HepG2 (cell line): ENCODE results near the gene PTGDR. TPM values are rescaled to one million over a fixed set of nuclear protein-coding genes. Genes with fewer than 3 reads are reported as not detected.

Experiments used
- ATAC-seq: fragments of 200-7000 bp; cut with Tn5 transposase; 3 replicates; pipeline ENCODE4 v1.9.1; 2020; ENCODE audit warnings: mild to moderate bottlenecking, moderate library complexity
- BruUV-seq: library from RNA; stranded (reverse); fragments of 400-500 nt; replicated peaks from 2 replicates; lab custom pipeline; 2021; lab: Mats Ljungman, UMichigan
- CTCF ChIA-PET: fragments of 300-600 bp; formaldehyde crosslinking; extraction: SDS; loops from one replicate; lab custom pipeline; 2021; ENCODE audit warnings: low total read pairs, inconsistent platforms, low intra/inter-chr PET ratio; lab: Yijun Ruan, JAX
- POLR2A ChIA-PET: fragments of 350-600 bp; sonication (Branson Sonifier 250); formaldehyde crosslinking; loops from one replicate; lab custom pipeline; 2020; ENCODE audit warnings: antibody characterized with exemption, inconsistent platforms; lab: Yijun Ruan, JAX
- DNase-seq: peaks from one replicate; pipeline ENCODE4 v3.0.0-alpha.2; 2015; ENCODE audit warnings: low spot score
- FAIRE-seq: peaks from 3 replicates; lab custom pipeline; 2011; peaks lifted over from hg19 to GRCh38; lab: Jason Lieb, UNC
- H2AFZ ChIP-seq: one replicate; pipeline ENCODE4 v1.6.1; 2011; ENCODE audit warnings: low read length, inconsistent platforms
- H3K27ac ChIP-seq: fragments of 300-600 bp; 3 replicates; pipeline ENCODE4 v1.8.0; 2011; ENCODE audit warnings: mixed run types, mild to moderate bottlenecking, mixed read lengths, low read length, inconsistent platforms; ENCODE audit not compliant: insufficient read depth; ENCODE audit errors: extremely low read length
- H3K27me3 ChIP-seq, 2 experiments: fragments of 200-600 bp in 1 of 2; 2 replicates in 1 of 2; 3 replicates in 1 of 2; pipeline versions ENCODE4 v1.6.0 to v1.8.0; 2011; ENCODE audit warnings: low read length in 2 of 2, mild to moderate bottlenecking in 2 of 2, moderate library complexity in 2 of 2, inconsistent platforms in 1 of 2; ENCODE audit not compliant: insufficient read depth in 2 of 2, control insufficient read depth in 1 of 2
- H3K36me3 ChIP-seq, 2 experiments: fragments of 200-600 bp in 1 of 2; replicated peaks in 1 of 2; 2 replicates in 1 of 2; 3 replicates in 1 of 2; pipeline versions ENCODE4 v1.5.1 to v1.8.0; 2011; ENCODE audit warnings: low read length in 2 of 2, inconsistent platforms in 1 of 2; ENCODE audit not compliant: insufficient read depth in 2 of 2, control insufficient read depth in 1 of 2
- H3K4me1 ChIP-seq: 2 replicates; pipeline ENCODE4 v1.5.1; 2012; ENCODE audit warnings: low read length, inconsistent platforms; ENCODE audit not compliant: insufficient read depth
- H3K4me2 ChIP-seq: 2 replicates; pipeline ENCODE4 v1.6.0; 2011; ENCODE audit warnings: low read depth, low read length, inconsistent platforms
- H3K4me3 ChIP-seq, 3 experiments: fragments of 200-600 bp in 1 of 3; sonication (generic), shearing (Covaris generic) in 1 of 3; replicated peaks in 1 of 3; 2 replicates each; pipeline ENCODE4 v1.5.1; 2011 to 2016; ENCODE audit warnings: low read length in 3 of 3, inconsistent platforms in 2 of 3, low read depth in 2 of 3, mild to moderate bottlenecking in 2 of 3, control low read depth in 1 of 3, mixed read lengths in 1 of 3; ENCODE audit not compliant: insufficient read depth in 1 of 3
- H3K79me2 ChIP-seq: one replicate; pipeline ENCODE4 v1.6.1; 2011; ENCODE audit warnings: low read length, inconsistent platforms; ENCODE audit not compliant: insufficient read depth
- H3K9ac ChIP-seq: 2 replicates; pipeline ENCODE4 v1.6.0; 2011; ENCODE audit warnings: mild to moderate bottlenecking, low read depth, low read length, inconsistent platforms; ENCODE audit not compliant: insufficient read depth
- H3K9me3 ChIP-seq: 2 replicates; pipeline ENCODE4 v1.5.1; 2012; ENCODE audit warnings: mild to moderate bottlenecking, low read length
- H4K20me1 ChIP-seq: 2 replicates; pipeline ENCODE4 v1.6.0; 2011; ENCODE audit warnings: inconsistent platforms, mild to moderate bottlenecking, low read length, moderate library complexity; ENCODE audit not compliant: insufficient read depth
- KDM5A ChIP-seq: fragments of 200-600 bp; sonication (generic); IDR thresholded peaks from 2 replicates; pipeline ENCODE4 v1.7.0; 2018; ENCODE audit warnings: antibody characterized with exemption, mild to moderate bottlenecking, low read length, borderline replicate concordance
- MYNN ChIP-seq: sonication (generic); formaldehyde crosslinking; IDR thresholded peaks from 2 replicates; pipeline ENCODE4 v1.4.0; 2020; ENCODE audit warnings: mild to moderate bottlenecking, low read depth, missing genetic modification reagents
- RBAK ChIP-seq: sonication (generic); formaldehyde crosslinking; IDR thresholded peaks from 2 replicates; pipeline ENCODE4 v1.5.1; 2020; ENCODE audit warnings: mild to moderate bottlenecking, missing genetic modification reagents
- SKI ChIP-seq: fragments of 450-650 bp; IDR thresholded peaks from one replicate; pipeline ENCODE4 v1.6.1; 2018; ENCODE audit warnings: mild to moderate bottlenecking; ENCODE audit not compliant: partially characterized antibody
- SMARCE1 ChIP-seq: fragments of 450-650 bp; IDR thresholded peaks from 2 replicates; pipeline ENCODE4 v1.6.1; 2017; ENCODE audit warnings: borderline replicate concordance
- ZNF142 ChIP-seq: sonication (generic); formaldehyde crosslinking; IDR thresholded peaks from 2 replicates; pipeline ENCODE4 v1.4.0; 2020; ENCODE audit warnings: missing genetic modification reagents
- ZNF432 ChIP-seq: sonication (generic); formaldehyde crosslinking; IDR thresholded peaks from 2 replicates; pipeline ENCODE4 v1.5.0; 2020; ENCODE audit warnings: missing genetic modification reagents, mild to moderate bottlenecking, borderline replicate concordance
- ZNF468 ChIP-seq: sonication (generic); formaldehyde crosslinking; IDR thresholded peaks from 2 replicates; pipeline ENCODE4 v1.8.0; 2022; ENCODE audit warnings: mild to moderate bottlenecking, moderate library complexity, missing genetic modification reagents
- ZNF644 ChIP-seq: IDR thresholded peaks from 2 replicates; pipeline ENCODE4 v1.6.1; 2016; ENCODE audit warnings: low read depth
- ZNF670 ChIP-seq: sonication (generic); formaldehyde crosslinking; IDR thresholded peaks from 2 replicates; pipeline ENCODE4 v1.8.0; 2022; ENCODE audit warnings: mild to moderate bottlenecking, missing genetic modification reagents, borderline replicate concordance
- ZNF775 ChIP-seq: sonication (generic); formaldehyde crosslinking; IDR thresholded peaks from 2 replicates; pipeline ENCODE4 v1.4.0; 2020; ENCODE audit warnings: missing genetic modification reagents, mild to moderate bottlenecking, moderate library complexity, borderline replicate concordance
- ZSCAN12 ChIP-seq: sonication (generic); formaldehyde crosslinking; IDR thresholded peaks from 2 replicates; pipeline ENCODE4 v1.9.0; 2021; ENCODE audit warnings: mild to moderate bottlenecking, missing genetic modification reagents
- WGBS: methylation state at CpG from one replicate; pipeline ENCODE4 v1.1.6; 2017; ENCODE audit warnings: low lambda C conversion rate; 5-methylcytosine and 5-hydroxymethylcytosine counted together
- in situ Hi-C: cut with HindIII; loops from 2 replicates; pipeline ENCODE4 v1.10.0; 2017; ENCODE audit warnings: low pct_unique_long_range_greater_than_20kb; ENCODE audit not compliant: extremely low pct_ligation_motif_present
- intact Hi-C: fragments of 100-400 bp; cut with micrococcal nuclease; formaldehyde crosslinking; loops from one replicate; pipeline ENCODE4 v1.10.0; 2022; ENCODE audit not compliant: unreplicated experiment
- polyA plus RNA-seq, 8 experiments: library from polyadenylated mRNA; depleted of rRNA in 3 of 8; stranded (reverse) in 7 of 8; unstranded in 1 of 8; fragments of >200 nt; fragmentation: Illumina TruSeq in 4 of 8; extraction: Trizol in 4 of 8; gene quantifications; 2 replicates each; pipeline versions ENCODE4 v1.2.1 to v1.2.3, GENCODE V29; 2011 to 2016; ENCODE audit warnings: low read depth in 4 of 8, missing spikeins in 1 of 8, mixed read lengths in 1 of 8; ENCODE audit not compliant: insufficient read depth in 1 of 8
- total RNA-seq, 5 experiments: library from RNA; depleted of rRNA; stranded (reverse); fragments of >200 nt; fragmentation: Illumina TruSeq; extraction: Trizol; gene quantifications; 2 replicates each; pipeline ENCODE4 v1.2.3, GENCODE V29; 2016; ENCODE audit warnings: low read depth in 1 of 5

PTGDR gene
- total and polyA plus RNA-seq, 2 of the 13 experiments (the other 11 are each of a cell fraction or from before 2014, with no cell fraction given): not detected

- no peak for TF ChIP-seq KDM5A
- TF ChIP-seq ZSCAN12: no peak
- TF ChIP-seq ZNF142 (CRISPR knock-in tag): no peak
- TF ChIP-seq ZNF468: no peak
- TF ChIP-seq SMARCE1: no peak
Observed at GRCh38 chr14:52299692-52300278, 32.3 kb downstream of the PTGDR start (continued).

GRCh38 chr14:52303236-52303635 lies 35.7 kb downstream of the PTGDR start:
- intact Hi-C loops (no loop called here), in situ Hi-C loops (no loop called here)
- no peak overlapping the region for H3K27ac ChIP-seq
- no peaks in the 10 kb centered on the region for H3K36me3 ChIP-seq
- WGBS: 2% methylated on average over 4 of the region's 4 CpGs
- TF ChIP-seq ZNF432 (CRISPR knock-in tag): no peak
- TF ChIP-seq ZNF775 (CRISPR knock-in tag): no peak
- no peak for TF ChIP-seq SKI
- no peak for TF ChIP-seq RBAK (CRISPR knock-in tag)
- no peak for TF ChIP-seq ZNF644 (CRISPR knock-in tag)
- TF ChIP-seq MYNN (CRISPR knock-in tag): no peak
- TF ChIP-seq ZNF670 (CRISPR knock-in tag): no peak
- no peak for DNase-seq
- no peak overlapping the region for H3K4me2 ChIP-seq
- ChIA-PET POLR2A (no interaction called here), CTCF (no interaction called here)
- H2AFZ ChIP-seq: no peak overlapping the region
- H3K9ac ChIP-seq: no peak overlapping the region
- H4K20me1 ChIP-seq: no peaks in the 10 kb centered on the region
- no peaks in the 10 kb centered on the region for H3K79me2 ChIP-seq
- no peaks in the 10 kb centered on the region for H3K9me3 ChIP-seq
- ATAC-seq: no peak
- no peaks in the 10 kb centered on the region for H3K27me3 ChIP-seq
- FAIRE-seq: no peak
- no peak overlapping the region for H3K4me3 ChIP-seq
- peaks cover 21% of the 10 kb centered on the region for H3K4me1 ChIP-seq
- no TSS peak for BruUV-seq
